PC-9 (cell line): Measurements from ENCODE around the gene CDO1.

Experiments
- EZH2 ChIP-seq: fragments of 200-600 bp; sonication (generic); IDR thresholded peaks from 2 replicates; pipeline ENCODE4 v1.8.0; 2017; ENCODE audit warnings: antibody characterized with exemption, low read depth
- TF ChIP-seq, protein P1 (sequence below): fragments of 200-600 bp; sonication (generic); conservative IDR thresholded peaks from 2 replicates; pipeline ENCODE4 v1.6.1; 2017; ENCODE audit warnings: mixed run types, antibody characterized with exemption, mild to moderate bottlenecking, moderate library complexity

DNA sequence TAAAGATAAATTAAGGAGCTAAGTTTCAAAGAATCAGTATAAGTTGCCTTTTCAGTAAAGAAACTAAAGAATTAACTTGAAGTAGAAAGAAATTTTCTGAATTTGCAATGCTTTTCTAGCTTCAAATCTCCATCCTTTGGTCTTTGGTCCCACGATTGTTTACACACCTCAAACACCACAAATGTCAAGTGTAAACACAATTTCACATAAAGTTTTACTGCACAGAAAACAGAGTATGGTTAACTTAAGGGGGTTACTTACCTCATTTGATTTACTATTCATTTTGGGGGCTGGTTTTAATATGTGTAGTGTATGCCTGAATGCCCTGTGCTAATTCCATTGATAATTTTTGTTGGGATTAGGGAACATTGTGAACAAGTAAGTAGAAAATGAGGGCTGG lies 4.1 kb downstream of the CDO1 start:
- TF ChIP-seq, protein P1, sequence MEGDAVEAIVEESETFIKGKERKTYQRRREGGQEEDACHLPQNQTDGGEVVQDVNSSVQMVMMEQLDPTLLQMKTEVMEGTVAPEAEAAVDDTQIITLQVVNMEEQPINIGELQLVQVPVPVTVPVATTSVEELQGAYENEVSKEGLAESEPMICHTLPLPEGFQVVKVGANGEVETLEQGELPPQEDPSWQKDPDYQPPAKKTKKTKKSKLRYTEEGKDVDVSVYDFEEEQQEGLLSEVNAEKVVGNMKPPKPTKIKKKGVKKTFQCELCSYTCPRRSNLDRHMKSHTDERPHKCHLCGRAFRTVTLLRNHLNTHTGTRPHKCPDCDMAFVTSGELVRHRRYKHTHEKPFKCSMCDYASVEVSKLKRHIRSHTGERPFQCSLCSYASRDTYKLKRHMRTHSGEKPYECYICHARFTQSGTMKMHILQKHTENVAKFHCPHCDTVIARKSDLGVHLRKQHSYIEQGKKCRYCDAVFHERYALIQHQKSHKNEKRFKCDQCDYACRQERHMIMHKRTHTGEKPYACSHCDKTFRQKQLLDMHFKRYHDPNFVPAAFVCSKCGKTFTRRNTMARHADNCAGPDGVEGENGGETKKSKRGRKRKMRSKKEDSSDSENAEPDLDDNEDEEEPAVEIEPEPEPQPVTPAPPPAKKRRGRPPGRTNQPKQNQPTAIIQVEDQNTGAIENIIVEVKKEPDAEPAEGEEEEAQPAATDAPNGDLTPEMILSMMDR: no peak
- TF ChIP-seq EZH2: no peak
